HepG2 (cell line): ENCODE results near the gene TMEM50B. TPM values are rescaled to one million over a fixed set of nuclear protein-coding genes. Genes with fewer than 3 reads are reported as not detected.

ENCODE experiments used
- BORCS8-MEF2B ChIP-seq: sonication (generic); formaldehyde crosslinking; IDR thresholded peaks from 2 replicates; pipeline ENCODE4 v1.8.0; 2022; ENCODE audit warnings: mild to moderate bottlenecking, missing genetic modification reagents
- CHCHD3 ChIP-seq: sonication (generic); formaldehyde crosslinking; IDR thresholded peaks from 2 replicates; pipeline ENCODE4 v1.8.0; 2022; ENCODE audit warnings: mild to moderate bottlenecking, missing genetic modification reagents, moderate library complexity
- CHD2 ChIP-seq: IDR thresholded peaks from 2 replicates; pipeline ENCODE4 v1.6.1; 2011; ENCODE audit warnings: low read depth, low read length, improper control_type of control experiment
- ELF3 ChIP-seq: IDR thresholded peaks from 2 replicates; pipeline ENCODE4 v1.6.1; 2016; ENCODE audit warnings: missing genetic modification reagents, missing compliant biosample characterization
- EP300 ChIP-seq, 3 experiments: sonication (generic) in 1 of 3; formaldehyde crosslinking in 1 of 3; IDR thresholded peaks; 2 replicates each; pipeline versions ENCODE4 v1.5.1 to v1.6.1; 2011 to 2020; ENCODE audit warnings: low read depth in 2 of 3, low read length in 2 of 3, borderline replicate concordance in 1 of 3, improper control_type of control experiment in 1 of 3, mild to moderate bottlenecking in 1 of 3, missing genetic modification reagents in 1 of 3, moderate library complexity in 1 of 3
- KLF15 ChIP-seq: sonication (generic); formaldehyde crosslinking; IDR thresholded peaks from 2 replicates; pipeline ENCODE4 v1.8.1; 2023; ENCODE audit warnings: borderline replicate concordance, mild to moderate bottlenecking, inconsistent platforms, missing genetic modification reagents, mixed read lengths
- RBM22 ChIP-seq: fragments of 200-400 bp; formaldehyde crosslinking; optimal IDR thresholded peaks from 2 replicates; pipeline ENCODE3; 2017; ENCODE audit warnings: mild to moderate bottlenecking, low read length, moderate library complexity
- REPIN1 ChIP-seq: sonication (generic); formaldehyde crosslinking; IDR thresholded peaks from 2 replicates; pipeline ENCODE4 v1.8.0; 2022; ENCODE audit warnings: missing genetic modification reagents, low read depth, mild to moderate bottlenecking, borderline replicate concordance
- SP1 ChIP-seq, 2 experiments: fragments of 450-650 bp in 1 of 2; sonication (generic) in 1 of 2; formaldehyde crosslinking in 1 of 2; IDR thresholded peaks; 2 replicates each; pipeline versions ENCODE4 v1.4.0 to v1.6.1; 2016 to 2020; ENCODE audit warnings: missing genetic modification reagents in 1 of 2
- STAT5B ChIP-seq: sonication (generic); formaldehyde crosslinking; IDR thresholded peaks from 2 replicates; pipeline ENCODE4 v1.4.0; 2020; ENCODE audit warnings: missing genetic modification reagents
- TOE1 ChIP-seq: sonication (generic); formaldehyde crosslinking; IDR thresholded peaks from 2 replicates; pipeline ENCODE4 v1.4.0; 2020; ENCODE audit warnings: mild to moderate bottlenecking, missing genetic modification reagents
- ZC3H13 ChIP-seq: sonication (generic); formaldehyde crosslinking; IDR thresholded peaks from 2 replicates; pipeline ENCODE4 v1.8.1; 2023; ENCODE audit warnings: mild to moderate bottlenecking, missing genetic modification reagents, moderate library complexity
- ZNF180 ChIP-seq: sonication (generic); formaldehyde crosslinking; IDR thresholded peaks from 2 replicates; pipeline ENCODE4 v1.4.0; 2020; ENCODE audit warnings: low read depth, missing genetic modification reagents, borderline replicate concordance
- ZNF567 ChIP-seq: sonication (generic); formaldehyde crosslinking; IDR thresholded peaks from 2 replicates; pipeline ENCODE4 v1.8.1; 2023; ENCODE audit warnings: mild to moderate bottlenecking, missing genetic modification reagents, borderline replicate concordance
- ZNF644 ChIP-seq: IDR thresholded peaks from 2 replicates; pipeline ENCODE4 v1.6.1; 2016; ENCODE audit warnings: low read depth
- ZNF646 ChIP-seq: sonication (generic); formaldehyde crosslinking; IDR thresholded peaks from 2 replicates; pipeline ENCODE4 v1.9.0; 2021; ENCODE audit warnings: mild to moderate bottlenecking, missing genetic modification reagents
- ZSCAN12 ChIP-seq: sonication (generic); formaldehyde crosslinking; IDR thresholded peaks from 2 replicates; pipeline ENCODE4 v1.9.0; 2021; ENCODE audit warnings: mild to moderate bottlenecking, missing genetic modification reagents
- polyA plus RNA-seq, 8 experiments: library from polyadenylated mRNA; depleted of rRNA in 3 of 8; stranded (reverse) in 7 of 8; unstranded in 1 of 8; fragments of >200 nt; fragmentation: Illumina TruSeq in 4 of 8; extraction: Trizol in 4 of 8; gene quantifications; 2 replicates each; pipeline versions ENCODE4 v1.2.1 to v1.2.3, GENCODE V29; 2011 to 2016; ENCODE audit warnings: low read depth in 4 of 8, missing spikeins in 1 of 8, mixed read lengths in 1 of 8; ENCODE audit not compliant: insufficient read depth in 1 of 8
- total RNA-seq, 5 experiments: library from RNA; depleted of rRNA; stranded (reverse); fragments of >200 nt; fragmentation: Illumina TruSeq; extraction: Trizol; gene quantifications; 2 replicates each; pipeline ENCODE4 v1.2.3, GENCODE V29; 2016; ENCODE audit warnings: low read depth in 1 of 5
- TF ChIP-seq, protein P1 (sequence below): sonication (generic); formaldehyde crosslinking; IDR thresholded peaks from 2 replicates; pipeline ENCODE4 v1.8.0; 2022; ENCODE audit warnings: mild to moderate bottlenecking, missing genetic modification reagents
- TF ChIP-seq, protein P2 (sequence below): IDR thresholded peaks from 2 replicates; pipeline ENCODE4 v1.6.1; 2016; ENCODE audit warnings: low read depth, control low read depth

The TMEM50B gene
- total and polyA plus RNA-seq, 2 of the 13 experiments (the other 11 are each of a cell fraction or from before 2014, with no cell fraction given), result 29.9 to 46.3 TPM

DNA sequence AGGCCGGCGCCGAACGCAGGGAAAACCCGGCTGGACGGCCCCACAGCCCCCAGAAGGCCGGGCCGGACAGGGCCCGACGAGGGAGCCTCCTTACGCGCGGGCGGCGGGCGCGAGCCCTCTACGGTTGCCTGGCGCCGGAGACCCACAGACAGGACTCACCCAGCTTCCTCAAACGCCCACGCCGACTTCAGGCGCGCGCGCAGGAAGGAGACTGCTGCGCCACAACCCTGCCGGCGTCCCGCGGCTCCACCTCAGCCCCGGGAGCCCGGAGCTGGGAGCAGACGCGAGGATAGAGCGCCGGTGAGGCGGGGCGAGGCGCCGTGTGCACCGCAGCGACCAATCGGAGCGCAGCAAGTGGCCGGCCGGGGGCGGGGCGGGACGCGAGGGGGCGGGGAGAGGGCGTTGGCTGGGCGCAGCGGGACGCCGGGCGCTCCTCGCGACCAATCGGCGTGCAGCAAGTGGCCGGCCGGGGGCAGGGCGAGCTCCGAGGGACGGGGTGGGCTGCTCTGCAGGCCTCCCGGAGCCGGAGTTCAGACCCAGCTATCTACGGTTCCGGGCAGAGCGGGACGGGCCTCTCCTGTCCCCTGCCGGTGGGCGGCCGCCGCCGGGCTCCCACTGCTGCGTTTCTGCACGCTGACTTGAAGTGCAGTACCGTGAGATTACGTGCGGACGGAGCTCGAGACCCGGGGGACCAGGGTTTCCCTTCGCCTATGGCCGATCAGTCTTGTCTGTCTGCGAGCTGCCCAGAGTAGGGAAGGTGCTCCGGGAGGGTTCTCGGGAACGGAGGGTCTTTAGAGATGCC, at the start of gene TMEM50B (continued):
- TF ChIP-seq TOE1 (CRISPR knock-in tag), result no peak
- TF ChIP-seq, protein P1, sequence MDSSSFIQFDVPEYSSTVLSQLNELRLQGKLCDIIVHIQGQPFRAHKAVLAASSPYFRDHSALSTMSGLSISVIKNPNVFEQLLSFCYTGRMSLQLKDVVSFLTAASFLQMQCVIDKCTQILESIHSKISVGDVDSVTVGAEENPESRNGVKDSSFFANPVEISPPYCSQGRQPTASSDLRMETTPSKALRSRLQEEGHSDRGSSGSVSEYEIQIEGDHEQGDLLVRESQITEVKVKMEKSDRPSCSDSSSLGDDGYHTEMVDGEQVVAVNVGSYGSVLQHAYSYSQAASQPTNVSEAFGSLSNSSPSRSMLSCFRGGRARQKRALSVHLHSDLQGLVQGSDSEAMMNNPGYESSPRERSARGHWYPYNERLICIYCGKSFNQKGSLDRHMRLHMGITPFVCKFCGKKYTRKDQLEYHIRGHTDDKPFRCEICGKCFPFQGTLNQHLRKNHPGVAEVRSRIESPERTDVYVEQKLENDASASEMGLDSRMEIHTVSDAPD (CRISPR knock-in tag), result no peak
- peak; percentile 18; the same call in 1 of the 2 replicates for TF ChIP-seq ELF3
- no peak for TF ChIP-seq ZNF644 (CRISPR knock-in tag)
- TF ChIP-seq RBM22, result no peak
- TF ChIP-seq CHCHD3 (CRISPR knock-in tag), result peak; percentile 25; the same call in 1 of the 2 replicates
- TF ChIP-seq ZNF567 (CRISPR knock-in tag), result 0 out of 2 replicates have a peak, but pooled peaks have one; percentile 14
- TF ChIP-seq, protein P2, sequence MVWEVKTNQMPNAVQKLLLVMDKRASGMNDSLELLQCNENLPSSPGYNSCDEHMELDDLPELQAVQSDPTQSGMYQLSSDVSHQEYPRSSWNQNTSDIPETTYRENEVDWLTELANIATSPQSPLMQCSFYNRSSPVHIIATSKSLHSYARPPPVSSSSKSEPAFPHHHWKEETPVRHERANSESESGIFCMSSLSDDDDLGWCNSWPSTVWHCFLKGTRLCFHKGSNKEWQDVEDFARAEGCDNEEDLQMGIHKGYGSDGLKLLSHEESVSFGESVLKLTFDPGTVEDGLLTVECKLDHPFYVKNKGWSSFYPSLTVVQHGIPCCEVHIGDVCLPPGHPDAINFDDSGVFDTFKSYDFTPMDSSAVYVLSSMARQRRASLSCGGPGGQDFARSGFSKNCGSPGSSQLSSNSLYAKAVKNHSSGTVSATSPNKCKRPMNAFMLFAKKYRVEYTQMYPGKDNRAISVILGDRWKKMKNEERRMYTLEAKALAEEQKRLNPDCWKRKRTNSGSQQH, result peak; percentile 58; the same call in 1 of the 2 replicates
- TF ChIP-seq KLF15 (CRISPR knock-in tag), result peak; percentile 55; the same call in 1 of the 2 replicates
- TF ChIP-seq ZC3H13 (CRISPR knock-in tag), result peak; percentile 63
- no peak for TF ChIP-seq STAT5B (CRISPR knock-in tag)
- no peak for TF ChIP-seq SP1 (IDR thresholded peaks at IDR 0.05)
- TF ChIP-seq SP1 (CRISPR knock-in tag; IDR thresholded peaks at IDR 0.05), result peak; percentile 62; the same call in 1 of the 2 replicates
- TF ChIP-seq BORCS8-MEF2B (CRISPR knock-in tag), result 0 out of 2 replicates have a peak, but pooled peaks have one; percentile 20
- no peak; the same call in 1 of the 2 replicates for TF ChIP-seq ZNF180 (CRISPR knock-in tag)
- peak; percentile 80 for TF ChIP-seq CHD2
- TF ChIP-seq REPIN1 (CRISPR knock-in tag), result peak; percentile 31; the same call in 1 of the 2 replicates
- TF ChIP-seq ZSCAN12 (CRISPR knock-in tag), result peak; percentile 77; the same call in 1 of the 2 replicates
- TF ChIP-seq ZNF646 (CRISPR knock-in tag), result no peak
- 0 out of 4 replicates have a peak, but pooled peaks of 1 of the 2 experiments have one; percentile 14 for TF ChIP-seq EP300 (IDR thresholded peaks at IDR 0.05; ENCODE audit: low read depth in 2 of 2, low read length in 2 of 2)
- TF ChIP-seq EP300 (CRISPR knock-in tag; IDR thresholded peaks at IDR 0.05; ENCODE audit: borderline replicate concordance), result no peak
